Upper lobe of left lung (tissue), 6 donors: ENCODE results near the gene SMTNL2. TPM values are rescaled to one million over a fixed set of nuclear protein-coding genes. Genes with fewer than 3 reads are reported as not detected.
A peak's percentile ranks its signal among the peaks of the same experiment; 100 is the strongest.

ENCODE experiments used
- ATAC-seq, 2 donors: fragments of 200-7000 bp; cut with Tn5 transposase; one replicate each; pipeline ENCODE4 v1.9.1; 2022; ENCODE audit warnings: mild to moderate bottlenecking in 2 of 2, moderate library complexity in 2 of 2; ENCODE audit not compliant: low FRiP score in 2 of 2
- DNase-seq, 2 donors: peaks; one replicate each; pipeline ENCODE4 v3.0.0-alpha.2; 2019 to 2020
- H3K27ac ChIP-seq, 4 donors: fragments of 200-600 bp; sonication (generic); one replicate each; pipeline ENCODE4 v1.5.1; 2016 to 2019
- H3K27me3 ChIP-seq, 4 donors: fragments of 200-600 bp; sonication (generic); one replicate each; pipeline ENCODE4 v1.5.1; 2017 to 2019
- H3K36me3 ChIP-seq, 4 donors: fragments of 200-600 bp; sonication (generic); one replicate each; pipeline ENCODE4 v1.5.1; 2016 to 2019
- H3K4me1 ChIP-seq, 4 donors: fragments of 200-600 bp; sonication (generic); one replicate each; pipeline ENCODE4 v1.5.1; 2018 to 2019
- H3K4me3 ChIP-seq, 4 donors: fragments of 200-600 bp; sonication (generic); one replicate each; pipeline ENCODE4 v1.5.1; 2017 to 2019; ENCODE audit warnings: mild to moderate bottlenecking in 2 of 4, moderate library complexity in 1 of 4
- H3K9me3 ChIP-seq, 4 donors: fragments of 200-600 bp; sonication (generic); one replicate each; pipeline ENCODE4 v1.5.1; 2018 to 2019
- CTCF ChIP-seq, 6 experiments: fragments of 450-650 bp in 4 of 6; fragments of 200-600 bp in 2 of 6; sonication (generic) in 2 of 6; IDR thresholded peaks; one replicate each; pipeline ENCODE4 v1.5.1; 2016 to 2019; ENCODE audit warnings: antibody characterized with exemption in 6 of 6
- EP300 ChIP-seq, 4 donors: sonication (generic); formaldehyde crosslinking; IDR thresholded peaks; one replicate each; pipeline ENCODE4 v1.5.1; 2017; ENCODE audit warnings: antibody characterized with exemption in 4 of 4, control low read depth in 2 of 4
- POLR2A ChIP-seq, 4 donors: fragments of 450-650 bp; IDR thresholded peaks; one replicate each; pipeline ENCODE4 v1.5.1; 2016 to 2017; ENCODE audit warnings: antibody characterized with exemption in 4 of 4, mild to moderate bottlenecking in 2 of 4
- POLR2AphosphoS5 ChIP-seq, 2 donors: sonication (generic); formaldehyde crosslinking; IDR thresholded peaks; one replicate each; pipeline ENCODE4 v1.5.1; 2017; ENCODE audit warnings: antibody characterized with exemption in 2 of 2
- WGBS, 2 donors: methylation state at CpG; one replicate each; pipeline ENCODE4 v1.1.5; 2017 to 2018; 5-methylcytosine and 5-hydroxymethylcytosine counted together
- total RNA-seq, 6 donors: library from RNA; depleted of rRNA in 4 of 6; stranded (reverse); fragments of >200 nt in 4 of 6; gene quantifications; one replicate each; pipeline versions ENCODE4 v1.1.0 to v1.2.1, GENCODE V29; 2016 to 2021
- donor health status: DM: no; HTN: no; CAD: no; lungs with moderate emphysema.
- donor health status: DM: no; HTN: yes; CAD: no; lungs with severe emphysema.

Gene SMTNL2
- total RNA-seq, 6 donors from 2014 or later: 0.49 to 7.3 (median 3.6) TPM

GRCh38 chr17:4536742-4537411 is 47.5 kb upstream of the SMTNL2 start:
- H3K9me3 ChIP-seq: no peaks in the 10 kb centered on the region
- peaks cover 7 to 56% (median 29%) of the 10 kb centered on the region in 4 donors for H3K36me3 ChIP-seq
- TF ChIP-seq CTCF (IDR thresholded peaks at IDR 0.05) (no peak), EP300 (IDR thresholded peaks at IDR 0.05) (peak in 3 of 4 donors; percentile 56 to 86 (median 63)), POLR2A (IDR thresholded peaks at IDR 0.05) (peak in 1 of 4 donors; percentile 1), POLR2AphosphoS5 (IDR thresholded peaks at IDR 0.05) (peak; percentile 51 to 82)
- peak in 1 of 2 donors; percentile 48 for ATAC-seq
- no peak overlapping the region for H3K4me3 ChIP-seq
- H3K27me3 ChIP-seq: no peaks in the 10 kb centered on the region
- peak overlapping the region; percentile 84 to 91 (median 88) for H3K27ac ChIP-seq
- DNase-seq: peak in 1 of 2 donors; percentile 83
- H3K4me1 ChIP-seq: peaks cover 77 to 98% (median 95%) of the 10 kb centered on the region in 4 donors
- 36 to 51% methylated on average over 15 to 16 of the region's 18 CpGs for whole genome bisulfite sequencing, 2 donors

- H3K4me3 ChIP-seq: no peak overlapping the region
- DNase-seq: peak in 1 of 2 donors; percentile 64
- WGBS, 2 donors: 85 to 88% methylated on average over 8 to 15 of the region's 19 CpGs
- peak overlapping the region; percentile 69 to 91 (median 87) for H3K27ac ChIP-seq
- TF ChIP-seq POLR2A (IDR thresholded peaks at IDR 0.05) (no peak), CTCF (IDR thresholded peaks at IDR 0.05) (no peak), POLR2AphosphoS5 (IDR thresholded peaks at IDR 0.05) (no peak), EP300 (IDR thresholded peaks at IDR 0.05) (no peak)
- peaks cover 72 to 96% (median 89%) of the 10 kb centered on the region in 4 donors for H3K4me1 ChIP-seq
- no peaks in the 10 kb centered on the region for H3K27me3 ChIP-seq
- H3K9me3 ChIP-seq: no peaks in the 10 kb centered on the region
- H3K36me3 ChIP-seq: peaks cover 11 to 58% (median 35%) of the 10 kb centered on the region in 4 donors
- no peak for ATAC-seq
These were observed 46.7 kb upstream of the SMTNL2 start for GRCh38 chr17:4537451-4538235.

GRCh38 chr17:4538236-4539002 is 45.9 kb upstream of the SMTNL2 start:
- H3K4me3 ChIP-seq: peak overlapping the region in 1 of 4 donors; percentile 1
- H3K9me3 ChIP-seq: no peaks in the 10 kb centered on the region
- H3K4me1 ChIP-seq: peaks cover 69 to 88% (median 82%) of the 10 kb centered on the region in 4 donors
- no peak for TF ChIP-seq POLR2A (IDR thresholded peaks at IDR 0.05)
- peaks cover 11 to 58% (median 37%) of the 10 kb centered on the region in 4 donors for H3K36me3 ChIP-seq
- ATAC-seq (no peak), DNase-seq (peak in 1 of 2 donors; percentile 47)
- H3K27ac ChIP-seq: peak overlapping the region; percentile 69 to 91 (median 87)
- H3K27me3 ChIP-seq: no peaks in the 10 kb centered on the region
- WGBS, 2 donors: 60 to 74% methylated on average over 6 to 10 of the region's 13 CpGs

- H3K27ac ChIP-seq: peak overlapping the region in 3 of 4 donors; percentile 69 to 91 (median 90)
- peak overlapping the region in 1 of 4 donors; percentile 1 for H3K4me3 ChIP-seq
- no peaks in the 10 kb centered on the region for H3K9me3 ChIP-seq
- WGBS, 2 donors: 70 to 79% methylated on average over 7 to 8 of the region's 8 CpGs
- H3K4me1 ChIP-seq: peaks cover 63 to 82% (median 76%) of the 10 kb centered on the region in 4 donors
- no peak for TF ChIP-seq EP300 (IDR thresholded peaks at IDR 0.05)
- peaks cover 11 to 61% (median 43%) of the 10 kb centered on the region in 4 donors for H3K36me3 ChIP-seq
- H3K27me3 ChIP-seq: no peaks in the 10 kb centered on the region
- no peak for ATAC-seq
- DNase-seq: peak in 1 of 2 donors; percentile 52
These were observed 45.3 kb upstream of the SMTNL2 start for GRCh38 chr17:4539025-4539424.

GRCh38 chr17:4539576-4540223 is 44.6 kb upstream of the SMTNL2 start:
- no peaks in the 10 kb centered on the region for H3K9me3 ChIP-seq
- TF ChIP-seq CTCF (IDR thresholded peaks at IDR 0.05) (no peak), POLR2A (IDR thresholded peaks at IDR 0.05) (no peak)
- no peak for ATAC-seq
- H3K27ac ChIP-seq: peak overlapping the region in 3 of 4 donors; percentile 69 to 91 (median 90)
- H3K4me1 ChIP-seq: peaks cover 56 to 75% (median 70%) of the 10 kb centered on the region in 4 donors
- no peak overlapping the region for H3K4me3 ChIP-seq
- DNase-seq: peak in 1 of 2 donors; percentile 62
- H3K27me3 ChIP-seq: no peaks in the 10 kb centered on the region
- H3K36me3 ChIP-seq: peaks cover 11 to 68% (median 50%) of the 10 kb centered on the region in 4 donors
- 76 to 89% methylated on average over 18 to 22 of the region's 26 CpGs for WGBS, 2 donors
